Kidney (tissue), 14 donors: ENCODE data around the gene KIAA1755. TPM values are rescaled to one million over a fixed set of nuclear protein-coding genes. Genes with fewer than 3 reads are reported as not detected.

ENCODE experiments used
- DNase-seq, 5 donors: peaks; one replicate each; pipeline ENCODE4 v3.0.0-alpha.2; 2013 to 2020
- FAIRE-seq: peaks from 2 replicates; lab custom pipeline; 2012; peaks lifted over from hg19 to GRCh38; lab: Jason Lieb, UNC
- H3K27ac ChIP-seq, 2 donors: one replicate each; pipeline ENCODE4 v1.7.0; 2013; ENCODE audit warnings: low read depth in 2 of 2, low read length in 2 of 2, inconsistent platforms in 1 of 2
- H3K27me3 ChIP-seq: one replicate; pipeline ENCODE4 v1.7.1; 2013; ENCODE audit warnings: low read length, inconsistent platforms; ENCODE audit not compliant: control insufficient read depth, insufficient read depth
- H3K36me3 ChIP-seq, 3 donors: one replicate each; pipeline versions ENCODE4 v1.7.0 to v1.7.1; 2013; ENCODE audit warnings: low read length in 3 of 3, control low read depth in 1 of 3, inconsistent platforms in 1 of 3; ENCODE audit not compliant: insufficient read depth in 3 of 3, control insufficient read depth in 2 of 3
- H3K4me1 ChIP-seq, 3 donors: one replicate each; pipeline versions ENCODE4 v1.7.0 to v1.7.1; 2013; ENCODE audit warnings: low read length in 3 of 3, inconsistent platforms in 1 of 3, low read depth in 1 of 3; ENCODE audit not compliant: control insufficient read depth in 2 of 3, insufficient read depth in 2 of 3
- H3K4me3 ChIP-seq, 3 donors: one replicate each; pipeline versions ENCODE4 v1.7.0 to v1.8.1; 2013; ENCODE audit warnings: low read length in 3 of 3, control low read depth in 1 of 3, inconsistent platforms in 1 of 3
- H3K9ac ChIP-seq, 3 donors: one replicate each; pipeline versions ENCODE4 v1.7.0 to v1.7.1; 2013; ENCODE audit warnings: low read length in 3 of 3, control low read depth in 1 of 3, inconsistent platforms in 1 of 3
- H3K9me3 ChIP-seq, 3 donors: one replicate each; pipeline versions ENCODE4 v1.7.0 to v1.7.1; 2013; ENCODE audit warnings: low read length in 3 of 3, control low read depth in 1 of 3, inconsistent platforms in 1 of 3; ENCODE audit not compliant: control insufficient read depth in 2 of 3, insufficient read depth in 1 of 3
- CTCF ChIP-seq: IDR thresholded peaks from 3 replicates; pipeline ENCODE4 v1.5.1; 2012; ENCODE audit warnings: mild to moderate bottlenecking, moderate library complexity, borderline replicate concordance; ENCODE audit not compliant: insufficient read depth; ENCODE audit errors: extremely low read depth
- intact Hi-C: fragments of 100-400 bp; cut with DNase I; formaldehyde crosslinking; loops from one replicate; pipeline ENCODE4 v1.11.1; 2022
- polyA plus RNA-seq: library from polyadenylated mRNA; stranded (reverse); fragments of 350-450 nt; fragmentation: Illumina TruSeq; extraction: RNeasy Lipid Tissue Mini Kit (QIAGEN cat#74804); gene quantifications from one replicate; pipeline ENCODE4 v1.2.3, GENCODE V29; 2014; ENCODE audit warnings: low read depth, low replicate concordance; ENCODE audit not compliant: insufficient read depth
- total RNA-seq: library from RNA; stranded (reverse); fragmentation: NEBNext Ultra II Directional; extraction: Animal tissue kit (Norgen Biotek cat#: 25700); gene quantifications from one replicate; pipeline ENCODE4 v1.2.1, GENCODE V29; 2021
- donor health status: control.
- donor health status: control.
- donor health status: control.
- donor health status: control.
- donor health status: control.
- donor health status: DM: yes; HTN: yes; CAD: no.
- donor health status: Normal renal cell carcinoma (clear cell type).

KIAA1755 gene
- total and polyA plus RNA-seq, 2 donors from 2014 or later = 1.5 to 5.1 TPM

GRCh38 chr20:38201356-38201755, 59.2 kb downstream of the KIAA1755 start:
- FAIRE-seq (no peak), DNase-seq (peak in 1 of 5 donors; percentile 19)
- intact Hi-C loops = no loop called here

GRCh38 chr20:38200646-38201045, 59.9 kb downstream of the KIAA1755 start:
- Histone ChIP-seq H3K27me3 (no peaks in the 10 kb centered on the region), H3K9me3 (no peaks in the 10 kb centered on the region), H3K36me3 (no peaks in the 10 kb centered on the region), H3K9ac (no peak overlapping the region), H3K4me3 (no peak overlapping the region), H3K27ac (no peak overlapping the region), H3K4me1 (no peaks in the 10 kb centered on the region)
- intact Hi-C loops = no loop called here
- TF ChIP-seq CTCF = no peak
- FAIRE-seq = no peak
- peak in 1 of 5 donors; percentile 22 for DNase-seq

More at GRCh38 chr20:38201356-38201755, 59.2 kb downstream of the KIAA1755 start:
- Histone ChIP-seq H3K9me3 (no peaks in the 10 kb centered on the region), H3K9ac (no peak overlapping the region), H3K4me1 (no peaks in the 10 kb centered on the region), H3K4me3 (no peak overlapping the region), H3K27ac (no peak overlapping the region), H3K36me3 (no peaks in the 10 kb centered on the region), H3K27me3 (no peaks in the 10 kb centered on the region)
- TF ChIP-seq CTCF = no peak

- Histone ChIP-seq H3K9me3 (no peaks in the 10 kb centered on the region), H3K9ac (no peak overlapping the region), H3K4me3 (no peak overlapping the region), H3K4me1 (no peaks in the 10 kb centered on the region), H3K36me3 (no peaks in the 10 kb centered on the region), H3K27me3 (no peaks in the 10 kb centered on the region), H3K27ac (no peak overlapping the region)
- DNase-seq = peak in 2 of 5 donors; percentile 32 to 66
- no peak for TF ChIP-seq CTCF
- FAIRE-seq = no peak
- intact Hi-C loops = no loop called here
Measured at GRCh38 chr20:38199501-38200390, 60.8 kb downstream of the KIAA1755 start.
